K562 (cell line): Measurements from ENCODE around the gene KDM5A. TPM values are rescaled to one million over a fixed set of nuclear protein-coding genes. Genes with fewer than 3 reads are reported as not detected.

Experiments used
- ATAC-seq: fragments of 200-7000 bp; cut with Tn5 transposase; 3 replicates; pipeline ENCODE4 v1.9.1; 2020; ENCODE audit warnings: moderate library complexity
- BruUV-seq: library from RNA; stranded (reverse); fragments of 400-500 nt; replicated peaks from 2 replicates; lab custom pipeline; 2021; lab: Mats Ljungman, UMichigan
- CTCF ChIA-PET: fragments of 300-600 bp; formaldehyde crosslinking; extraction: SDS; loops from one replicate; lab custom pipeline; 2021; ENCODE audit warnings: low intra/inter-chr PET ratio; lab: Yijun Ruan, JAX
- POLR2A ChIA-PET: fragments of 300-600, 350-650 bp; sonication (Branson Sonifier 250); formaldehyde crosslinking; extraction: SDS; loops from one replicate; lab custom pipeline; 2021; ENCODE audit warnings: antibody characterized with exemption, inconsistent platforms; lab: Yijun Ruan, JAX
- DNase-seq, 4 experiments: peaks; one replicate each; pipeline versions ENCODE4 v3.0.0 to v3.0.0-alpha.2; 2011 to 2018; ENCODE audit warnings: low spot score in 3 of 4, mixed read lengths in 3 of 4; ENCODE audit errors: extremely low read depth in 1 of 4
- FAIRE-seq: peaks from 2 replicates; lab custom pipeline; 2011; peaks lifted over from hg19 to GRCh38; lab: Jason Lieb, UNC
- H2AFZ ChIP-seq: 2 replicates; pipeline ENCODE4 v1.6.0; 2011; ENCODE audit warnings: low read depth, low read length, control low read depth, inconsistent platforms
- H3K27ac ChIP-seq: fragments of 200-600 bp; 3 replicates; pipeline ENCODE4 v1.8.0; 2011; ENCODE audit warnings: low read depth, mild to moderate bottlenecking, control low read depth, inconsistent platforms, low read length, moderate library complexity, mixed read lengths; ENCODE audit errors: extremely low read depth
- H3K27me3 ChIP-seq, 2 experiments: fragments of 300-600 bp in 1 of 2; 2 replicates in 1 of 2; 3 replicates in 1 of 2; pipeline versions ENCODE4 v1.6.0 to v1.8.0; 2011; ENCODE audit warnings: inconsistent platforms in 2 of 2, low read length in 2 of 2, mild to moderate bottlenecking in 1 of 2, mixed read lengths in 1 of 2, moderate library complexity in 1 of 2; ENCODE audit not compliant: control insufficient read depth in 2 of 2, insufficient read depth in 2 of 2
- H3K36me3 ChIP-seq: fragments of 300-600 bp; 3 replicates; pipeline ENCODE4 v1.8.0; 2011; ENCODE audit warnings: mild to moderate bottlenecking, low read length, inconsistent platforms; ENCODE audit not compliant: control insufficient read depth, insufficient read depth
- H3K4me1 ChIP-seq, 2 experiments: fragments of 200-600 bp in 1 of 2; replicated peaks in 1 of 2; 2 replicates in 1 of 2; 3 replicates in 1 of 2; pipeline versions ENCODE4 v1.5.1 to v1.8.0; 2011; ENCODE audit warnings: inconsistent platforms in 2 of 2, low read length in 2 of 2, mild to moderate bottlenecking in 1 of 2, mixed read lengths in 1 of 2, moderate library complexity in 1 of 2; ENCODE audit not compliant: control insufficient read depth in 2 of 2, insufficient read depth in 2 of 2
- H3K4me2 ChIP-seq: 2 replicates; pipeline ENCODE4 v1.6.1; 2011; ENCODE audit warnings: low read length, control low read depth, inconsistent platforms, mixed read lengths; ENCODE audit not compliant: insufficient read depth
- H3K4me3 ChIP-seq: fragments of 200-600 bp; sonication (generic), shearing (Covaris generic); 2 replicates; pipeline ENCODE4 v1.5.1; 2016; ENCODE audit warnings: control low read depth, inconsistent platforms
- H3K79me2 ChIP-seq: fragments of 200-600 bp; 3 replicates; pipeline ENCODE4 v1.8.0; 2011; ENCODE audit warnings: low read length, inconsistent platforms; ENCODE audit not compliant: control insufficient read depth, insufficient read depth
- H3K9ac ChIP-seq, 2 experiments: 2 replicates each; pipeline versions ENCODE4 v1.6.0 to v1.6.1; 2011; ENCODE audit warnings: low read depth in 2 of 2, low read length in 2 of 2, control low read depth in 1 of 2, inconsistent platforms in 1 of 2, mild to moderate bottlenecking in 1 of 2, mixed read lengths in 1 of 2; ENCODE audit not compliant: insufficient read depth in 1 of 2
- H3K9me1 ChIP-seq: one replicate; pipeline ENCODE4 v1.6.0; 2011; ENCODE audit warnings: inconsistent platforms, mild to moderate bottlenecking, low read length, moderate library complexity; ENCODE audit not compliant: control insufficient read depth, insufficient read depth
- H3K9me3 ChIP-seq: replicated peaks from 2 replicates; pipeline ENCODE4 v1.5.1; 2011; ENCODE audit warnings: low read depth, low read length, inconsistent platforms; ENCODE audit not compliant: control insufficient read depth, insufficient read depth
- H4K20me1 ChIP-seq: replicated peaks from 2 replicates; pipeline ENCODE4 v1.6.1; 2011; ENCODE audit warnings: low read length, inconsistent platforms, mixed read lengths; ENCODE audit not compliant: control insufficient read depth, insufficient read depth
- CEBPZ ChIP-seq: fragments of 150-350 bp; IDR thresholded peaks from 2 replicates; pipeline ENCODE4 v1.6.1; 2014; ENCODE audit warnings: low read depth, mild to moderate bottlenecking, low read length, borderline replicate concordance
- E2F4 ChIP-seq: sonication (generic); formaldehyde crosslinking; IDR thresholded peaks from 2 replicates; pipeline ENCODE4 v1.8.0; 2022; ENCODE audit warnings: mild to moderate bottlenecking, low read depth, missing genetic modification reagents
- FOS ChIP-seq: IDR thresholded peaks from 3 replicates; pipeline ENCODE4 v1.6.1; 2011; ENCODE audit not compliant: insufficient read length; ENCODE audit errors: extremely low read depth
- FOXM1 ChIP-seq, 2 experiments: fragments of 450-650 bp in 1 of 2; sonication (generic) in 1 of 2; formaldehyde crosslinking in 1 of 2; IDR thresholded peaks; 2 replicates each; pipeline versions ENCODE4 v1.6.1 to v1.9.0; 2017 to 2022; ENCODE audit warnings: low read depth in 2 of 2, mild to moderate bottlenecking in 2 of 2, missing genetic modification reagents in 1 of 2, moderate library complexity in 1 of 2
- HDGF ChIP-seq: fragments of 450-650 bp; IDR thresholded peaks from 2 replicates; pipeline ENCODE4 v1.6.1; 2016
- HMGN3 ChIP-seq: IDR thresholded peaks from 2 replicates; pipeline ENCODE4 v1.6.1; 2011; ENCODE audit warnings: borderline replicate concordance, low read depth, mild to moderate bottlenecking, mixed read lengths, low read length; ENCODE audit not compliant: insufficient read length; ENCODE audit errors: extremely low read depth
- KLF6 ChIP-seq: fragments of 250-450 bp; sonication (Bioruptor Pico); IDR thresholded peaks from 2 replicates; pipeline ENCODE4 v1.4.0; 2020; ENCODE audit warnings: mild to moderate bottlenecking, moderate library complexity, borderline replicate concordance
- MTA2 ChIP-seq: fragments of 450-650 bp; IDR thresholded peaks from 2 replicates; pipeline ENCODE4 v1.6.1; 2016; ENCODE audit warnings: low read depth
- MXI1 ChIP-seq: IDR thresholded peaks from 2 replicates; pipeline ENCODE4 v1.6.1; 2011; ENCODE audit warnings: low read depth, mild to moderate bottlenecking, improper control_type of control experiment, low read length
- ZBTB34 ChIP-seq: fragments of 250-450 bp; sonication (Bioruptor Pico); IDR thresholded peaks from 2 replicates; pipeline ENCODE4 v1.8.0; 2021; ENCODE audit warnings: mild to moderate bottlenecking, moderate library complexity
- ZNF57 ChIP-seq: fragments of 450-650 bp; formaldehyde crosslinking; IDR thresholded peaks from 2 replicates; pipeline ENCODE4 v1.4.0; 2020; ENCODE audit warnings: mild to moderate bottlenecking, moderate library complexity
- WGBS: fragments of 100-300 bp; shearing (Covaris generic); methylation state at CpG from one replicate; pipeline ENCODE4 v1.1.6; 2016; ENCODE audit warnings: low coverage, mixed read lengths; ENCODE audit not compliant: insufficient coverage; ENCODE audit errors: missing lambda C conversion rate; 5-methylcytosine and 5-hydroxymethylcytosine counted together
- in situ Hi-C: fragments of 300-500 bp; cut with MboI; formaldehyde crosslinking; loops from 4 replicates; pipeline ENCODE4 v1.15.0; 2018; ENCODE audit warnings: inconsistent platforms, mixed read lengths
- intact Hi-C: fragments of 100-400 bp; cut with micrococcal nuclease; formaldehyde crosslinking; loops from 2 replicates; pipeline ENCODE4 v1.14.2; 2022
- polyA plus RNA-seq, 8 experiments: library from polyadenylated mRNA; depleted of rRNA in 4 of 8; stranded (reverse) in 5 of 8; unstranded in 3 of 8; fragments of >200 nt; fragmentation: Nextera tagmentation in 2 of 8; fragmentation: Illumina TruSeq in 1 of 8; extraction: Ambion mirVana in 2 of 8; extraction: Trizol in 1 of 8; gene quantifications; 2 replicates each; pipeline versions ENCODE4 v1.2.1 to v1.2.3, GENCODE V29; 2011 to 2014; ENCODE audit warnings: inconsistent platforms in 1 of 8, missing spikeins in 1 of 8
- total RNA-seq, 7 experiments: library from RNA; depleted of rRNA in 6 of 7; stranded (reverse); fragments of >200 nt in 6 of 7; fragmentation: Illumina TruSeq in 2 of 7; extraction: Trizol in 2 of 7; gene quantifications; 2 replicates each; pipeline versions ENCODE4 v1.2.1 to v1.2.3, GENCODE V29; 2011 to 2021; ENCODE audit warnings: low replicate concordance in 1 of 7
- TF ChIP-seq, protein P1 (sequence below): sonication (generic); formaldehyde crosslinking; IDR thresholded peaks from 2 replicates; pipeline ENCODE4 v1.8.0; 2023; ENCODE audit warnings: mild to moderate bottlenecking, missing genetic modification reagents

The KDM5A gene
- total and polyA plus RNA-seq, 9 of the 15 experiments (the other 6 are each of a cell fraction or from before 2014, with no cell fraction given) = 5.5 to 35.1 (median 13.1) TPM

- CTCF ChIA-PET = no interaction called here
- intact Hi-C loops (no loop called here), in situ Hi-C loops (no loop called here)
- no peak for TF ChIP-seq MXI1
- TF ChIP-seq HMGN3 = no peak
- no peak for TF ChIP-seq ZBTB34 (CRISPR knock-in tag)
- no peak for TF ChIP-seq KLF6
- TF ChIP-seq FOXM1 (IDR thresholded peaks at IDR 0.05; ENCODE audit: low read depth) = no peak
- TF ChIP-seq FOXM1 (CRISPR knock-in tag; IDR thresholded peaks at IDR 0.05; ENCODE audit: low read depth) = no peak
- TF ChIP-seq E2F4 = no peak
- no peak for TF ChIP-seq CEBPZ
- TF ChIP-seq, protein P1, sequence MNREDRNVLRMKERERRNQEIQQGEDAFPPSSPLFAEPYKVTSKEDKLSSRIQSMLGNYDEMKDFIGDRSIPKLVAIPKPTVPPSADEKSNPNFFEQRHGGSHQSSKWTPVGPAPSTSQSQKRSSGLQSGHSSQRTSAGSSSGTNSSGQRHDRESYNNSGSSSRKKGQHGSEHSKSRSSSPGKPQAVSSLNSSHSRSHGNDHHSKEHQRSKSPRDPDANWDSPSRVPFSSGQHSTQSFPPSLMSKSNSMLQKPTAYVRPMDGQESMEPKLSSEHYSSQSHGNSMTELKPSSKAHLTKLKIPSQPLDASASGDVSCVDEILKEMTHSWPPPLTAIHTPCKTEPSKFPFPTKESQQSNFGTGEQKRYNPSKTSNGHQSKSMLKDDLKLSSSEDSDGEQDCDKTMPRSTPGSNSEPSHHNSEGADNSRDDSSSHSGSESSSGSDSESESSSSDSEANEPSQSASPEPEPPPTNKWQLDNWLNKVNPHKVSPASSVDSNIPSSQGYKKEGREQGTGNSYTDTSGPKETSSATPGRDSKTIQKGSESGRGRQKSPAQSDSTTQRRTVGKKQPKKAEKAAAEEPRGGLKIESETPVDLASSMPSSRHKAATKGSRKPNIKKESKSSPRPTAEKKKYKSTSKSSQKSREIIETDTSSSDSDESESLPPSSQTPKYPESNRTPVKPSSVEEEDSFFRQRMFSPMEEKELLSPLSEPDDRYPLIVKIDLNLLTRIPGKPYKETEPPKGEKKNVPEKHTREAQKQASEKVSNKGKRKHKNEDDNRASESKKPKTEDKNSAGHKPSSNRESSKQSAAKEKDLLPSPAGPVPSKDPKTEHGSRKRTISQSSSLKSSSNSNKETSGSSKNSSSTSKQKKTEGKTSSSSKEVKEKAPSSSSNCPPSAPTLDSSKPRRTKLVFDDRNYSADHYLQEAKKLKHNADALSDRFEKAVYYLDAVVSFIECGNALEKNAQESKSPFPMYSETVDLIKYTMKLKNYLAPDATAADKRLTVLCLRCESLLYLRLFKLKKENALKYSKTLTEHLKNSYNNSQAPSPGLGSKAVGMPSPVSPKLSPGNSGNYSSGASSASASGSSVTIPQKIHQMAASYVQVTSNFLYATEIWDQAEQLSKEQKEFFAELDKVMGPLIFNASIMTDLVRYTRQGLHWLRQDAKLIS (CRISPR knock-in tag) = no peak
- TF ChIP-seq ZNF57 (CRISPR knock-in tag) = no peak
- no peak for TF ChIP-seq HDGF
- no peak for TF ChIP-seq FOS
- TF ChIP-seq MTA2 = no peak
- Histone ChIP-seq H3K27me3 (no peaks in the 10 kb centered on the region), H2AFZ (no peak overlapping the region), H3K4me3 (no peak overlapping the region), H4K20me1 (no peaks in the 10 kb centered on the region), H3K27ac (no peak overlapping the region), H3K4me2 (no peak overlapping the region), H3K9me1 (no peaks in the 10 kb centered on the region), H3K9ac (no peak overlapping the region), H3K9me3 (no peaks in the 10 kb centered on the region), H3K36me3 (peaks cover 65% of the 10 kb centered on the region), H3K79me2 (no peaks in the 10 kb centered on the region; the same call in 2 of the 3 replicates), H3K4me1 (no peaks in the 10 kb centered on the region)
- ATAC-seq = no peak
- no peak for FAIRE-seq
- POLR2A ChIA-PET = no interaction called here
- WGBS = 96% methylated on average over 10 of the region's 10 CpGs
- no peak for DNase-seq
- no TSS peak for BruUV-seq
Observed at GRCh38 chr12:307406-307805, 81.7 kb downstream of the KDM5A start.
